SKM-1 treated with dmso at 0.1 percent for 144 hours (cell line): ENCODE measurements around the gene LMOD3.

ENCODE experiments used
- DNase-seq: peaks from one replicate; lab custom pipeline; 2025; ENCODE audit not compliant: unreplicated experiment; lab: John Stamatoyannopoulos, UW

LMOD3 gene

GRCh38 chr3:69094467-69095205, 27.8 kb downstream of the LMOD3 start:
- peak; percentile 73 for DNase-seq

DNA sequence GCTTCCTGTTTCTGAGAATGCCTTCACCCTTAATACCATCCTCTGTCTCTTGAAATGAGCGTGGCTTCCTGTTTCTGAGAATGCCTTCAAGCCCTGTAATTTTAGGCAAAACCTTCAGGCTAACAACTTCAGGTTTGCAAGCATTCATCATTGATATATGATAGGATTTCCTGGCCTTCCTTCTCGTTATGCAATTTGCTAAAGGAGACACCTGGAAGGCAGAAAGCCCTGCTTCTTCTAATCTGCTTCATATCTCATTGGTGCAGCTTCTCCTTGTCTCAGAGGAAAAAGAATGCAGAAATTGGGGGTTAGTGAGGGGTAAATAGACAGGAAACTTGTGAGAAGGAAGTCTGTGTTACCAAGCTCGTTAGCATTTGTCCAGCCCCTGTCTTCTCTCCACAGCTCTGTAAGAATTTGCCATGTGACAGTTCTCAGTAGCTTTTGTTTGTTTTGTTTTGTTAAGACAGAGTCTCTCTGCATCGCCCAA, 30.3 kb downstream of the LMOD3 start:
- DNase-seq, result peak; percentile 85

- DNase-seq, result peak; percentile 64
Measured at GRCh38 chr3:69091389-69092029, 30.9 kb downstream of the LMOD3 start.

DNA sequence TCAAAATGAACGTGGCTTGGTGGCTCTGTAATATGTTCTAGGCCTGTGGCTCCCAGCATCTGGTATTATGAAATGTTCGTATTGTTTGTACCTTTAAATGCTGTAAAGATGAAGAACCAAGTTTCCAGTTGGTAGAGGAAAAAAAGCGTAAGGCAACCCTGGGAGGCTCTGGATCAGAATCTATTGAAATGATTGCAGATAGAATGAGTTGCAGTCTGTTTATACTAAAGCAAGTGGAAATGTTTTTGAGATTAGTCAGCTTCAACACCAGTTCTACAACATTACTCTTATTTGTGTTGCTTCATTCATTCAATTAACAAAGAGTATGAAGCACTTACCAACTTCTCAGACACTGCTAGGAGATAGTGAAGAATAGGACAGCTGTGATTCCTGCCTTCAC, 32.4 kb downstream of the LMOD3 start:
- DNase-seq, result no peak

- DNase-seq, result no peak
Measured at GRCh38 chr3:69088063-69088462, 34.3 kb downstream of the LMOD3 start.

DNA sequence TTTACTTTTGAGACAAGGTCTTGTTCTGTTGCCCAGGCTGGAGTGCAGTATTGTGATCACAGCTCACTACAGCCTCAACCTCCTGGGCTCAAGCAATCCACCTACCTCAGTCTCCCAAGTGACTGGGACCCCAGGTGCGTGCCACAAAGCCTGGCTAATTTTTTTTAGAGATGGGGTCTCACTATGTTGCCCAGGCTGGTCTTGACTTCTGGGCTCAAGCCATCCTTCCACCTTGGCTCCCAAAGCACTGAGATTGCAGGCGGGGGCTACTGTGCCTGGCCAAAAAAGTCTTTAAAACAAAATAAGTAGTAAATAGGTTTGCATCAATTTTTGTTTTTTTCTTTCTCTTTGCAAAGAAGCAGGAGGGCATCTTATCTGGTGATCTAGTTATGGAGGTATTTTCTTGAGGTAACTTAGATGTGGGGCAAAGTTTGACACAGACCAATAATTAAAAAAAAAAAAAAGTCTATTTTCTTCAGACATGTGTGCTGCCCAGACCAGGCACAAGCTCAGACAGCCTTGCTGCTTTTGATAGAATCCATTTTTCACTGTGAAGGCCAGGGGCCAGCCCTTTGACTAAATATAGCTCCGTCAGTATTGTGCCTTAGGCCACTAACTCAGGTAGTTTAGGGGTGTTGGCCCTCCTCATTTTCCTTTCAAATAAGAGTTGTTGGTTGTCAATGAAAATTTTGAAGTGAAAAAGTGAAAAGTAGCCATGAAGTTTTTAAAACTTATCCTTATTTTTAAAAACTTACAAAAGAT, 35.2 kb downstream of the LMOD3 start:
- DNase-seq, result no peak

- DNase-seq, result peak; percentile 22
Measured at GRCh38 chr3:69085833-69086722, 36.3 kb downstream of the LMOD3 start.

GRCh38 chr3:69085168-69085832, 37.1 kb downstream of the LMOD3 start:
- DNase-seq, result no peak

- peak; percentile 99 for DNase-seq
Measured at GRCh38 chr3:69084326-69085167, 37.8 kb downstream of the LMOD3 start, which contains the start of gene ARL6IP5. Gene ARL6IP5, plus strand, starts transcription at chr3:69084937. Its CDS starts 111 bp downstream, at chr3:69085048.

DNA sequence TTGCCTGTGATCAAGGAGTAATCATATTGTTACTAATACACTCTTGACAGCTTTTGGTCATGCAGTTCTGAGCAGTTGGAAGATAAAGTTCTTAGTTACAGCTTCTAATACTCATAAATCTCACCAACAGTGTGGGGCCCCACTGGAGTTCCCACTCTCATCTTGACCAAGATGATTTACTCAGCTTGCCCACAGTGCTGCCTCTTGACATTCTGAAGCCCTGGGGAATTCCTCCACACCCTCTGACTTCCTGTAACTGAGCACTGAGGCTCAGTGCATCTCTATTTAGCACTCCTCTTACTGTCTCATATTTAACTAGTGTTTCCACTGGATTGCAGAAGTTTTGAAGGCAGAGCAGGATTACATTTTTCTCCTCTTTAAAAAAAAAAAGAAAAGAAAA, 39.6 kb downstream of the LMOD3 start:
- DNase-seq, result peak; percentile 60

DNA sequence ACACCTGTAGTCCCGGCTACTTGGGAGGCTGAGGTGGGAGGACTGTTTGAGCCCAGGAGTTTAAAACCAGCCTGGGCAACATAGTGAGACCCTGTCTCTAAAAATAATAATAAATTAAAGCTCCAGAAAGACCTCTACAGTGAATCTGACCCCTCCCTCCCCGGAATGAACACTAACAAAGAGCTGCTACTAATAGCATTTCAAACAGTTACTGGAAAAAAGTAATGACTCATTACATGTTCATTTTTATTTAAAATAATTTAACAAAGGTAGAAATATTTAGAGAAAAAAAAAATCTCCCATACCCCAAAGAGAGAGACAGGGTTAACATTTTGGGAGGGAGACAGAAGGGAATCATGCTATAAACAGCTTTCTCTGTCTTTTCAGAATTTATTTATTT, 40.0 kb downstream of the LMOD3 start:
- DNase-seq, result no peak

DNA sequence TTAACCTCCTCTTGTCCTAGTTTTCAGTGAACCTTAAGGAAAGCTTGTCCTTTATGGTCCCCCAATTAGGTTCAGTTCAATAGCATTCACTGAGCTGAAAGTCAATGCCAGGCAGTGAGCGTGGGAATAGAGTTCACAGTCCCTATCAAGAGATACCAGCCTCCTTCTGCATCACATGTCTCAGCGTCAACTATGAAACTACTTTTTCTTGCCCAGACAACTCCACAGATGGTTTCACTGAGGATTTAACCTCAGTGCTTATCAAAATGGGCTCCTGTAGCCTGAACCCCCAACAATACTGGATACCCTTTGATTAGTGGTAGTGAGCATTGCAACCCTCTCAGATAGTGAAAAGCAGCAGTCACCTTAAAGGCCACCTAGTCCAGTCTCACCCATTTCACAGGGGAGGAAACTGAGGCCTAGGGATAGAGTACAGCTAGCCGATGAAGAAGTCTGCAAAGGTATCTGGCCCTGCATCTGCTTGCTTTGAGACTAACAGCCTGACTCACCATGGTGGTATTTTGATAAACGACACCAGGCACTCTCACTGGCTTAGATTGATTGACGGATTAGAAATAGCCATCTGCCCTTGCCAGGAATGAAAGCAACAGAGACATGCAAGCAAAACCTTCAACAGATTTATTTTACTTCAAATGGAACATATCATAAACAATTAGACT, 40.7 kb downstream of the LMOD3 start:
- DNase-seq, result no peak

GRCh38 chr3:69080233-69080920, 42.0 kb downstream of the LMOD3 start, which contains the start of gene UBA3:
Gene UBA3, minus strand, starts transcription at chr3:69080365. Its CDS starts 12 bp downstream, at chr3:69080353.
- peak; percentile 84 for DNase-seq

DNA sequence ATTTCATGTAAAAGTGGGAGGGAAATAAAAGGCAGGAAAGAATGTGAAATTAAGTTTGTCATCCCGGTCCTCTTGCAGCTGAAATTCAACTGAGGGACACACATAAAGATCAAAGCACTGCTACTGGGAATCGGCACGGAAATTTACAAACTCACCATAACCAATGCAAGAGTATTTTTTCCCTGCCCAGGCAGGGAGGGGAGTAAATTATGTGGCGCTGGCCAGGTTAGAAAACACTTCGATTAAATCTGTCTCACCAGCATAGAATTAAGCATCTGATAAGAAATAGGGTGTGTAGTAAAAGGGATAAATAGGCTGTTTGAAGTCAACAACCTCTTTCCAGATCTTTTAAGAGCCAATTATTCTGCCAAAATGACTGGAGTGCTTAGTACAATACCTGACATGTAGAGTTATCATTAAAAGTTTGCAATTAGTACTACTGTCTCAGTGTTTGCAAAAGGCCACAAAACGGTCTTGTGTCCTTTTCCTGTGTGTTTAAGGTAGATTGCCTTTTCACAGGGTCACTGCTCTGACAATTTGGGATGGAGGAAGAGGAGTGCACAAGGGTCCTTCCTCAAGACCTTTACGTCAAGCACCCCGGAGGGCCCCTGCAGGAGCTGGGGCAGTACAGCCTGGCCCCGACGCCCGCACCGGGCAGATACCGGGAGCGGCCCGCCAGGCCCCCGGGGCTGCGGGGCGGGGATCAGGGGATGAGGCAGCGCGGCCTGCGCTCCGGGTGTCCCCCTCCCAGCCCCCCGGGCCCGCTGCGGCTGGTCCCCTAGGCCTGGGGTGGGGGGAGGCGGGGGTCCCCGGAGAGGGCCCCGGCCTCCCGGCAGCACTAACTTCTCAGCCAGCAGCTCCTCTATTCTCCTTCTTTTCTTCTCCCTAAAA, 42.9 kb downstream of the LMOD3 start:
- no peak for DNase-seq

GRCh38 chr3:69072928-69073327, 49.5 kb downstream of the LMOD3 start:
- no peak for DNase-seq

GRCh38 chr3:69066121-69066520, 56.3 kb downstream of the LMOD3 start:
- no peak for DNase-seq
